ENCODE data around the gene HTR7. TPM values are rescaled to one million over a fixed set of nuclear protein-coding genes. Genes with fewer than 3 reads are reported as not detected.

Gene HTR7
- total RNA-seq, 1 donor from 2014 or later = not detected

Other genes with a start within 250 kb of the HTR7 start
- gene RPP30, start 13.9 kb upstream of the HTR7 start, total RNA-seq = 30.9 TPM
- gene ANKRD1, start 63.0 kb upstream of the HTR7 start, total RNA-seq = 1,326 TPM